Measurements from ENCODE around the gene CDC27. TPM values are rescaled to one million over a fixed set of nuclear protein-coding genes. Genes with fewer than 3 reads are reported as not detected.

Gene CDC27
- total RNA-seq, 1 experiment from 2014 or later: 191 TPM

- Histone ChIP-seq H4K20me1 (ENCODE audit: insufficient read depth) (no peaks in the 10 kb centered on the region), H3K4me2 (ENCODE audit: low read length) (no peak overlapping the region), H3K36me3 (ENCODE audit: control insufficient read depth in 1 of 2, insufficient read depth in 2 of 2, low read length in 2 of 2) (no peaks in the 10 kb centered on the region), H2AFZ (ENCODE audit: low read depth, low read length, poor library complexity, severe bottlenecking) (no peak overlapping the region), H3K9me3 (ENCODE audit: control insufficient read depth in 1 of 2, insufficient read depth in 1 of 2, low read depth in 1 of 2, low read length in 2 of 2) (peaks cover 0 to 5% of the 10 kb centered on the region in 2 experiments; a peak in 1 of 4 replicates), H3K27me3 (ENCODE audit: insufficient read depth, low read length) (no peaks in the 10 kb centered on the region), H3K9ac (ENCODE audit: low read length) (no peak overlapping the region), H3K79me2 (ENCODE audit: insufficient read depth, low read length) (no peaks in the 10 kb centered on the region), H3K4me3 (replicated peaks in 1 of 2; ENCODE audit: low read depth in 1 of 2, low read length in 2 of 2) (no peak overlapping the region), H3K9me2 (ENCODE audit: insufficient read depth) (no peaks in the 10 kb centered on the region), H3K4me1 (ENCODE audit: control insufficient read depth in 1 of 2, insufficient read depth in 2 of 2, low read length in 2 of 2) (peaks cover 7 to 16% of the 10 kb centered on the region in 2 experiments), H3K27ac (ENCODE audit: low read depth, low read length) (no peak overlapping the region)
- intact Hi-C loops (cut with micrococcal nuclease): no loop called here
- TF ChIP-seq JUND (IDR thresholded peaks at IDR 0.05) (no peak), CTCF (IDR thresholded peaks at IDR 0.05 in 2 of 3, conservative IDR thresholded peaks at IDR 0.05 in 1 of 3; ENCODE audit: borderline replicate concordance in 1 of 3, insufficient read depth in 1 of 3, low read depth in 2 of 3, low read length in 2 of 3) (no peak), SP1 (IDR thresholded peaks at IDR 0.05; ENCODE audit: low read depth) (no peak), RAD21 (IDR thresholded peaks at IDR 0.05; ENCODE audit: low read depth) (no peak), CEBPB (IDR thresholded peaks at IDR 0.05; ENCODE audit: low read depth) (no peak), ZBTB33 (IDR thresholded peaks at IDR 0.05; ENCODE audit: extremely low read depth, insufficient replicate concordance, low read length) (no peak), SIN3A (IDR thresholded peaks at IDR 0.05; ENCODE audit: low read depth) (no peak), TCF7L2 (IDR thresholded peaks at IDR 0.05; ENCODE audit: borderline replicate concordance, extremely low read depth, insufficient read depth, insufficient read length) (no peak)
- POLR2A ChIA-PET: no interaction called here
- no peak for DNase-seq (ENCODE audit: low read depth, low spot score)
- BruUV-seq (replicated peaks): no TSS peak
- RAD21 ChIA-PET (ENCODE audit: low non-redundant PET in 1 of 2, low total read pairs in 2 of 2, uncharacterized antibody in 2 of 2, unreplicated experiment in 2 of 2): no interaction called here
- ATAC-seq: no peak
- CTCF ChIA-PET: no interaction called here
These were observed 33.9 kb upstream of the CDC27 start for GRCh38 chr17:47223007-47223406.

Data from HCT116 (cell line).